ENCODE measurements around the gene MGAT5B.

MGAT5B gene

GRCh38 chr17:76921340-76922036, 53.3 kb downstream of the MGAT5B start:
- no peaks in the 10 kb centered on the region for H3K27me3 ChIP-seq (ENCODE audit: control insufficient read depth, insufficient read depth, low read length)
- no peak overlapping the region for H3K4me3 ChIP-seq (ENCODE audit: low read depth, low read length)
- H3K9ac ChIP-seq (ENCODE audit: low read depth, low read length), result no peak overlapping the region
- no peak overlapping the region for H3K27ac ChIP-seq (ENCODE audit: low read depth, low read length)
- no peaks in the 10 kb centered on the region for H3K9me3 ChIP-seq (ENCODE audit: control insufficient read depth, insufficient read depth, low read length)
- H3K36me3 ChIP-seq (ENCODE audit: control insufficient read depth, insufficient read depth, low read length), result no peaks in the 10 kb centered on the region
- no peaks in the 10 kb centered on the region for H3K4me1 ChIP-seq (ENCODE audit: control insufficient read depth, insufficient read depth, low read length)

GRCh38 chr17:76922084-76922483, 53.9 kb downstream of the MGAT5B start:
- Histone ChIP-seq H3K27ac (ENCODE audit: low read depth, low read length) (no peak overlapping the region), H3K36me3 (ENCODE audit: control insufficient read depth, insufficient read depth, low read length) (no peaks in the 10 kb centered on the region), H3K27me3 (ENCODE audit: control insufficient read depth, insufficient read depth, low read length) (no peaks in the 10 kb centered on the region), H3K9ac (ENCODE audit: low read depth, low read length) (no peak overlapping the region), H3K4me1 (ENCODE audit: control insufficient read depth, insufficient read depth, low read length) (no peaks in the 10 kb centered on the region), H3K4me3 (ENCODE audit: low read depth, low read length) (no peak overlapping the region), H3K9me3 (ENCODE audit: control insufficient read depth, insufficient read depth, low read length) (no peaks in the 10 kb centered on the region)

DNA sequence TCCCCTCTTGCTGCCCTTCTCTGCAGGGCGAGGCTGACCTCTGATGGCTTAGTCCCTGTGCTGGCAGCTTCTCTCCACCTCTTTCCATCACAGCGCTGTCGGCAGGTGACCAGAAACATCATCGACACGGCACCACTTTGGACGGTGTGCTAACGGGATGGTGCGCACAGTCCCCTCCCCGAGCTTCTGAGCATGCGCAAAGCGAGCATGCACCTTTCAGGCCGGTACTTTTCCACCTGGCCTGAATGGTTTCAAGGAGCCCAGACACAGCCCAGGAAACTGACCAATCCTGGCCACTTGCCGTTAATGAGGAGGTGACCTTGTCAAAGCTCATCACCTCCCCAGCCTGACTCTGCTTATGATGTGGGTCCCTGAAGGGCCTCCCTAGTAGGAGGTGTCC, 54.8 kb downstream of the MGAT5B start:
- Histone ChIP-seq H3K27me3 (ENCODE audit: control insufficient read depth, insufficient read depth, low read length) (no peaks in the 10 kb centered on the region), H3K4me3 (ENCODE audit: low read depth, low read length) (no peak overlapping the region), H3K9ac (ENCODE audit: low read depth, low read length) (no peak overlapping the region), H3K27ac (ENCODE audit: low read depth, low read length) (no peak overlapping the region), H3K36me3 (ENCODE audit: control insufficient read depth, insufficient read depth, low read length) (no peaks in the 10 kb centered on the region), H3K9me3 (ENCODE audit: control insufficient read depth, insufficient read depth, low read length) (no peaks in the 10 kb centered on the region), H3K4me1 (ENCODE audit: control insufficient read depth, insufficient read depth, low read length) (no peaks in the 10 kb centered on the region)

- Histone ChIP-seq H3K27me3 (ENCODE audit: control insufficient read depth, insufficient read depth, low read length) (no peaks in the 10 kb centered on the region), H3K36me3 (ENCODE audit: control insufficient read depth, insufficient read depth, low read length) (no peaks in the 10 kb centered on the region), H3K9ac (ENCODE audit: low read depth, low read length) (no peak overlapping the region), H3K27ac (ENCODE audit: low read depth, low read length) (no peak overlapping the region), H3K4me3 (ENCODE audit: low read depth, low read length) (no peak overlapping the region), H3K4me1 (ENCODE audit: control insufficient read depth, insufficient read depth, low read length) (no peaks in the 10 kb centered on the region), H3K9me3 (ENCODE audit: control insufficient read depth, insufficient read depth, low read length) (no peaks in the 10 kb centered on the region)
Measured at GRCh38 chr17:76923491-76923890, 55.3 kb downstream of the MGAT5B start.

- no peaks in the 10 kb centered on the region for H3K4me1 ChIP-seq (ENCODE audit: control insufficient read depth, insufficient read depth, low read length)
- no peaks in the 10 kb centered on the region for H3K9me3 ChIP-seq (ENCODE audit: control insufficient read depth, insufficient read depth, low read length)
- H3K27me3 ChIP-seq (ENCODE audit: control insufficient read depth, insufficient read depth, low read length), result no peaks in the 10 kb centered on the region
- no peak overlapping the region for H3K9ac ChIP-seq (ENCODE audit: low read depth, low read length)
- H3K36me3 ChIP-seq (ENCODE audit: control insufficient read depth, insufficient read depth, low read length), result no peaks in the 10 kb centered on the region
- no peak overlapping the region for H3K27ac ChIP-seq (ENCODE audit: low read depth, low read length)
- H3K4me3 ChIP-seq (ENCODE audit: low read depth, low read length), result no peak overlapping the region
Measured at GRCh38 chr17:76924345-76925342, 56.4 kb downstream of the MGAT5B start.

DNA sequence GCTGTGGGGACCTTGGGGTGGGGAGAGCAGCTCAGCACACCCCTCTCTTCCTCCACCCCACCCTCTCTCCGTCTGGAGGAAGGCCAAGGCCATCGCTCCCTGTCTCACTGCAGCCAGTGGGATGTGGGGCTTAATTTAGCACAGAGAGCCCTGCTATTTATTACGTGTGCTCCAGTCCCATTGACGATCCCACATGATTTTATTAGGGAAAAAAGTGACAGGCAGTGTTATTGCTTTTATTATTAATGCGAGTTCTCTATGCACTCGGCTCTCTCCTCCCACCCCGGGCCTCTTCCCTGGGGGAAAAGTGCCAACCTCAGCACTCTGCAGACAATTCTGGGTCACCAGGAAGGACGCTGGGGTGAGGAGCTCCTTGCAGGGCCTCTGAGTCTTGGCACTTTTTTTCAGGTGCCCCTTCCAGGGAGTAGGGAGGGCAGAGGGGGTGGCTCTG, 57.3 kb downstream of the MGAT5B start:
- H3K9me3 ChIP-seq (ENCODE audit: control insufficient read depth, insufficient read depth, low read length), result no peaks in the 10 kb centered on the region
- no peaks in the 10 kb centered on the region for H3K27me3 ChIP-seq (ENCODE audit: control insufficient read depth, insufficient read depth, low read length)
- H3K36me3 ChIP-seq (ENCODE audit: control insufficient read depth, insufficient read depth, low read length), result no peaks in the 10 kb centered on the region
- no peak overlapping the region for H3K9ac ChIP-seq (ENCODE audit: low read depth, low read length)
- no peaks in the 10 kb centered on the region for H3K4me1 ChIP-seq (ENCODE audit: control insufficient read depth, insufficient read depth, low read length)
- H3K4me3 ChIP-seq (ENCODE audit: low read depth, low read length), result no peak overlapping the region
- no peak overlapping the region for H3K27ac ChIP-seq (ENCODE audit: low read depth, low read length)

DNA sequence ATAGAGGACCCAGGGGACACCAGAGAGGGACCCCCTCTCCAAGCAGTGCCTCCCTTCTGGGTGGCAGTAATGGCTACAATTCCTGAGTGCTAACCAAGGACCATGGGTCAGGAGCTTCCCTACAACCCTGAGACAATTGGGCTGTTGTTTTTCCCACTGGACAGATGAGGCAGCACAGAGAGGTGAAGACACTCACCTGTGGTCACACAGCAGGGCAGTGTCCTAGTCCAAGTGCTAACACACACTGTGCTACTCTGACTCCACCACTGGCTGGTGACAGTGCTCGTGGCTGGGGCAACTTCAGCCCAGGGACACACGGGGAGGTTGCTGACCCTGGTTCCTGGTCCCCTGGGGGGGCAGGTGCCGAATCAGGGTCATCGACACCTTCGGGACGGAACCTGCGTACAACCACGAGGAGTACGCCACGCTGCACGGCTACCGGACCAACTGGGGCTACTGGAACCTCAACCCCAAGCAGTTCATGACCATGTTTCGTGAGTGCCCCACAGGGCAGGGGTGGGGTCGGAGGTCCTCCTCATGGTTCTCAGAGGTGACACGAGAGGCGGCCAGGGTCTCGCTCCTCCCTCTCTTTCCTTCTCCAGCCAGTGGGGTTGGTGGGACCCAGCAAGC, 58.1 kb downstream of the MGAT5B start:
- Histone ChIP-seq H3K9ac (ENCODE audit: low read depth, low read length) (no peak overlapping the region), H3K27me3 (ENCODE audit: control insufficient read depth, insufficient read depth, low read length) (no peaks in the 10 kb centered on the region), H3K9me3 (ENCODE audit: control insufficient read depth, insufficient read depth, low read length) (no peaks in the 10 kb centered on the region), H3K36me3 (ENCODE audit: control insufficient read depth, insufficient read depth, low read length) (no peaks in the 10 kb centered on the region), H3K4me3 (ENCODE audit: low read depth, low read length) (no peak overlapping the region), H3K4me1 (ENCODE audit: control insufficient read depth, insufficient read depth, low read length) (no peaks in the 10 kb centered on the region), H3K27ac (ENCODE audit: low read depth, low read length) (no peak overlapping the region)

GRCh38 chr17:76927577-76927976, 59.4 kb downstream of the MGAT5B start:
- Histone ChIP-seq H3K4me1 (ENCODE audit: control insufficient read depth, insufficient read depth, low read length) (no peaks in the 10 kb centered on the region), H3K27ac (ENCODE audit: low read depth, low read length) (no peak overlapping the region), H3K9ac (ENCODE audit: low read depth, low read length) (no peak overlapping the region), H3K27me3 (ENCODE audit: control insufficient read depth, insufficient read depth, low read length) (no peaks in the 10 kb centered on the region), H3K9me3 (ENCODE audit: control insufficient read depth, insufficient read depth, low read length) (no peaks in the 10 kb centered on the region), H3K4me3 (ENCODE audit: low read depth, low read length) (no peak overlapping the region), H3K36me3 (ENCODE audit: control insufficient read depth, insufficient read depth, low read length) (no peaks in the 10 kb centered on the region)

DNA sequence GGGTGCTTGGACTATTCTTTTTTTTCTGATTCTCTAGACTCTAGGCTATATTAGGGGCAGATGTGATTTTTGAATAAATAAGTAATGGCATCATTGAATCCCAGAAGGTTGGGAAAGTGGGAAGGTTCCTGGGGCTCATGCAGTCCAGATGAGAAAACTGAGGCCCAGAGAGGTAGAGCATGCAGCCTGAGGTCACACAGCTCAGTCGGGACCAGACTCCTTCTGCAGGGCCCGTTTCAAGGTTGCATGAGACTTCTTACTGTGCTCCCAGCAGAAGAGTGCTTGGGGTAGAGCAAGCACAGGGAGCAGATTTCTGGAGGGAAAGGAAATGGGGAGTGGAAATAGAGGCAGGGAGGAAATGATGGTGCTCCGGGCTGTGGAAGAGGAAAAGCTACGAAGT, 59.8 kb downstream of the MGAT5B start:
- Histone ChIP-seq H3K4me3 (ENCODE audit: low read depth, low read length) (no peak overlapping the region), H3K9ac (ENCODE audit: low read depth, low read length) (no peak overlapping the region), H3K27ac (ENCODE audit: low read depth, low read length) (no peak overlapping the region), H3K36me3 (ENCODE audit: control insufficient read depth, insufficient read depth, low read length) (no peaks in the 10 kb centered on the region), H3K4me1 (ENCODE audit: control insufficient read depth, insufficient read depth, low read length) (no peaks in the 10 kb centered on the region), H3K9me3 (ENCODE audit: control insufficient read depth, insufficient read depth, low read length) (no peaks in the 10 kb centered on the region), H3K27me3 (ENCODE audit: control insufficient read depth, insufficient read depth, low read length) (no peaks in the 10 kb centered on the region)

GRCh38 chr17:76929148-76929547, 60.9 kb downstream of the MGAT5B start:
- Histone ChIP-seq H3K36me3 (ENCODE audit: control insufficient read depth, insufficient read depth, low read length) (no peaks in the 10 kb centered on the region), H3K4me3 (ENCODE audit: low read depth, low read length) (no peak overlapping the region), H3K27me3 (ENCODE audit: control insufficient read depth, insufficient read depth, low read length) (no peaks in the 10 kb centered on the region), H3K9ac (ENCODE audit: low read depth, low read length) (no peak overlapping the region), H3K4me1 (ENCODE audit: control insufficient read depth, insufficient read depth, low read length) (no peaks in the 10 kb centered on the region), H3K27ac (ENCODE audit: low read depth, low read length) (no peak overlapping the region), H3K9me3 (ENCODE audit: control insufficient read depth, insufficient read depth, low read length) (no peaks in the 10 kb centered on the region)

DNA sequence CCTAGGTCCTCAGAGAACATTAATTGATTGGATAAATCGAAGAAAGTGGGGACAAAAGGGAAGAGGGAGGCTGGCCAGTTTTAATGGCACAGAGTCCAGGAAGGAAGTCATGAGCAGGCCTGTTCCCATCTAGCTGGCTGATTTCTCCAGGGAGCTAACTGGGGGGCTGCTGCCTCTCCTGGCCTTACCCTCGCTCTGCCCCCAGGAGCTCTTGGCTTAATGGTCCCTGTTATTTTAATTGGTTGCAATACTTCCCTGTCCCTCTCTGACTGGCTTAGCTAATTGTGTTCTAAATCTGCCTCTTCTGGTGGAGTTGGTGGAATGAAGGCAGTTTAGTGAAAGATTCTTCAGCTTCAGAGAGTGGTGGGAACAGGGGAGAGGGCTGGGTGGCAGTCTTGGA, 61.4 kb downstream of the MGAT5B start:
- H3K9ac ChIP-seq (ENCODE audit: low read depth, low read length), result no peak overlapping the region
- H3K36me3 ChIP-seq (ENCODE audit: control insufficient read depth, insufficient read depth, low read length), result no peaks in the 10 kb centered on the region
- no peaks in the 10 kb centered on the region for H3K9me3 ChIP-seq (ENCODE audit: control insufficient read depth, insufficient read depth, low read length)
- H3K27me3 ChIP-seq (ENCODE audit: control insufficient read depth, insufficient read depth, low read length), result no peaks in the 10 kb centered on the region
- no peak overlapping the region for H3K27ac ChIP-seq (ENCODE audit: low read depth, low read length)
- H3K4me3 ChIP-seq (ENCODE audit: low read depth, low read length), result no peak overlapping the region
- H3K4me1 ChIP-seq (ENCODE audit: control insufficient read depth, insufficient read depth, low read length), result no peaks in the 10 kb centered on the region
